Measurements from ENCODE around the gene SIK3.

The SIK3 gene

GRCh38 chr11:117089685-117090084 lies 8.5 kb downstream of the SIK3 start:
- TF ChIP-seq, protein P1, sequence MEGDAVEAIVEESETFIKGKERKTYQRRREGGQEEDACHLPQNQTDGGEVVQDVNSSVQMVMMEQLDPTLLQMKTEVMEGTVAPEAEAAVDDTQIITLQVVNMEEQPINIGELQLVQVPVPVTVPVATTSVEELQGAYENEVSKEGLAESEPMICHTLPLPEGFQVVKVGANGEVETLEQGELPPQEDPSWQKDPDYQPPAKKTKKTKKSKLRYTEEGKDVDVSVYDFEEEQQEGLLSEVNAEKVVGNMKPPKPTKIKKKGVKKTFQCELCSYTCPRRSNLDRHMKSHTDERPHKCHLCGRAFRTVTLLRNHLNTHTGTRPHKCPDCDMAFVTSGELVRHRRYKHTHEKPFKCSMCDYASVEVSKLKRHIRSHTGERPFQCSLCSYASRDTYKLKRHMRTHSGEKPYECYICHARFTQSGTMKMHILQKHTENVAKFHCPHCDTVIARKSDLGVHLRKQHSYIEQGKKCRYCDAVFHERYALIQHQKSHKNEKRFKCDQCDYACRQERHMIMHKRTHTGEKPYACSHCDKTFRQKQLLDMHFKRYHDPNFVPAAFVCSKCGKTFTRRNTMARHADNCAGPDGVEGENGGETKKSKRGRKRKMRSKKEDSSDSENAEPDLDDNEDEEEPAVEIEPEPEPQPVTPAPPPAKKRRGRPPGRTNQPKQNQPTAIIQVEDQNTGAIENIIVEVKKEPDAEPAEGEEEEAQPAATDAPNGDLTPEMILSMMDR (conservative IDR thresholded peaks at IDR 0.05; ENCODE audit: low read depth, low read length): no peak
- Histone ChIP-seq H3K27me3 (ENCODE audit: insufficient read depth, low read depth) (no peaks in the 10 kb centered on the region), H3K4me1 (ENCODE audit: low read depth, poor library complexity, severe bottlenecking) (peaks cover 5% of the 10 kb centered on the region), H4K20me1 (ENCODE audit: insufficient read depth) (no peaks in the 10 kb centered on the region), H2AFZ (ENCODE audit: low read depth) (no peak overlapping the region), H3K9ac (no peak overlapping the region), H3K4me3 (IDR thresholded peaks at IDR 0.05; ENCODE audit: insufficient read depth, low read depth, low read length) (no peak overlapping the region), H3K79me2 (ENCODE audit: insufficient read depth, low read depth) (peaks cover 91% of the 10 kb centered on the region), H3K4me2 (no peak overlapping the region), H3K27ac (no peak overlapping the region), H3K36me3 (ENCODE audit: insufficient read depth) (no peaks in the 10 kb centered on the region)

DNA sequence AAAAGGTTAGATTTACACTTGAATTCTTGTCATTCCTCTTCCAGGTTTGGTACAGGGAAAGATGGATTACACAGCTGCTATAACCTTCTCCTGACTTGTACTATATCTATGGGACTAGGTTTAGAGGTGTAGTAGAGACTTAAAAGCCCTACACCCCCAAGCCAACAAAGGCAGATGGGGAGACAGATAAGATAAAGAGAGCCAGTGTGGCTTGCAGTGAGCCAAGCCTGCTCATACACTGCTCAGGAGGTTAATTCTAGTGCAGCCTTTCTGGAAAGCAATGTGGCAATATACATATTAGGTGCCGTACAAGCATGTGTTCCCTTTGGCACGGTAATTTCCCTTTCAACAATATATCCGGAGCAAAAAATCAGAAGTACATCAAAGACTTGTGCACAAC lies 10.8 kb downstream of the SIK3 start:
- Histone ChIP-seq H3K4me2 (no peak overlapping the region), H3K27ac (no peak overlapping the region), H3K79me2 (ENCODE audit: insufficient read depth, low read depth) (peaks cover 87% of the 10 kb centered on the region), H3K36me3 (ENCODE audit: insufficient read depth) (no peaks in the 10 kb centered on the region), H4K20me1 (ENCODE audit: insufficient read depth) (no peaks in the 10 kb centered on the region; the same call in 1 of the 2 replicates), H3K27me3 (ENCODE audit: insufficient read depth, low read depth) (no peaks in the 10 kb centered on the region), H3K4me1 (ENCODE audit: low read depth, poor library complexity, severe bottlenecking) (no peaks in the 10 kb centered on the region), H3K4me3 (IDR thresholded peaks at IDR 0.05; ENCODE audit: insufficient read depth, low read depth, low read length) (no peak overlapping the region), H3K9ac (no peak overlapping the region), H2AFZ (ENCODE audit: low read depth) (no peak overlapping the region)
- TF ChIP-seq, protein P1 (conservative IDR thresholded peaks at IDR 0.05; ENCODE audit: low read depth, low read length): no peak

- Histone ChIP-seq H3K79me2 (ENCODE audit: insufficient read depth, low read depth) (peaks cover 87% of the 10 kb centered on the region), H4K20me1 (ENCODE audit: insufficient read depth) (no peaks in the 10 kb centered on the region; the same call in 1 of the 2 replicates), H3K4me1 (ENCODE audit: low read depth, poor library complexity, severe bottlenecking) (peaks cover 1% of the 10 kb centered on the region), H3K4me3 (IDR thresholded peaks at IDR 0.05; ENCODE audit: insufficient read depth, low read depth, low read length) (no peak overlapping the region), H3K27ac (no peak overlapping the region), H2AFZ (ENCODE audit: low read depth) (no peak overlapping the region), H3K4me2 (no peak overlapping the region), H3K27me3 (ENCODE audit: insufficient read depth, low read depth) (no peaks in the 10 kb centered on the region), H3K9ac (no peak overlapping the region), H3K36me3 (ENCODE audit: insufficient read depth) (no peaks in the 10 kb centered on the region)
- TF ChIP-seq, protein P1 (conservative IDR thresholded peaks at IDR 0.05; ENCODE audit: low read depth, low read length): no peak
Measured at GRCh38 chr11:117084992-117085391, 13.2 kb downstream of the SIK3 start.

DNA sequence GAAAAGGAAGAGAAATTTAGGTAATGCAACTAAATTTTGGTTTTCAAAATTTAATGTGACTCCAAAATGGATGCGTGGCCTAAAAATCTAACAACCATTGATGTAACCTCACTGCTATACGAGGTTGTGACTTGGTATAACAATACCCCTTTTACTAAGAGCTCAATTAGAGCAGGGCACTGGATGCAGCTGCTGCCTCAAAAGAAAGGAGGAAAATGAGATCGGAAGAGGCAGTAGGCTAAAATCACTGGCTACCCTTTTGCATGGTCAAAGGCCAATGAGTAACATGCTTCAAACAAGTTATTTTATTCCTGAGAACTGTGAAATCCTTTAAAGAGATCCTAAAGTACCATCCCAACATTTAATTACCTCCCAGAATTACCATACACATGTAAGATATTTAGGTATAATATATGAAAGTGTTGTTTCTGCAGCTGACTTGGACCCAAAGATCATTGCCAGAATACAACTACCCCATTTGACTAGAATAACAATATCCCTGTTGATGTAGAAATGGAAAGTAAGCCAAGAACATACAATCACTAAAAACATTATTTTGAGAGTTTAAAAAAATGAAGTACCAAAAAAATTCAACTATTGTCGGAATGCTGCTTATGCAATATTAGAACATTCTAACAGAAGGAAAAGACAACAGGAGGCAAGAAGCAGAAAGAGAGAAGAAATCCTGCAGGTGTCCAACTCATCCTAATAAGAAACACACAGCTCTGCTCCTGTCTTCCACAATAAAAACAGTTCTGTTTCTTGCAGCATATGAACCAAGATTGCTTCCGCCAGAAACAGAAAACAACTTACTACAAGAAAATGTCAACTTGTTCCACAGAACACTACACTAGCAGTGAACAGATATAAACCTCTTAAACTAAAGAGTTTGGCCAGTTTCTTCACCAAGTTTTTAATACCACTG lies 15.0 kb downstream of the SIK3 start:
- Histone ChIP-seq H3K4me3 (IDR thresholded peaks at IDR 0.05; ENCODE audit: insufficient read depth, low read depth, low read length) (no peak overlapping the region), H3K36me3 (ENCODE audit: insufficient read depth) (no peaks in the 10 kb centered on the region), H4K20me1 (ENCODE audit: insufficient read depth) (no peaks in the 10 kb centered on the region; the same call in 1 of the 2 replicates), H3K4me1 (ENCODE audit: low read depth, poor library complexity, severe bottlenecking) (peaks cover 18% of the 10 kb centered on the region), H3K27ac (no peak overlapping the region), H3K79me2 (ENCODE audit: insufficient read depth, low read depth) (peaks cover 86% of the 10 kb centered on the region), H3K27me3 (ENCODE audit: insufficient read depth, low read depth) (no peaks in the 10 kb centered on the region), H3K9ac (no peak overlapping the region), H2AFZ (ENCODE audit: low read depth) (no peak overlapping the region), H3K4me2 (no peak overlapping the region)
- TF ChIP-seq, protein P1 (conservative IDR thresholded peaks at IDR 0.05; ENCODE audit: low read depth, low read length): no peak
